Mesenchymal stem cell (in vitro differentiated cells and primary cell): ENCODE data around the gene OXGR1.

Experiments used
- DNase-seq: peaks from one replicate; pipeline ENCODE4 v3.0.0-alpha.2; 2013
- H2AFZ ChIP-seq: one replicate; pipeline ENCODE4 v1.6.1; 2013; ENCODE audit warnings: low read depth, mild to moderate bottlenecking, control low read depth, inconsistent platforms, low read length, moderate library complexity
- H2AK5ac ChIP-seq: 2 replicates; pipeline ENCODE4 v1.6.1; 2013; ENCODE audit warnings: low read length, moderate library complexity, mild to moderate bottlenecking, inconsistent platforms; ENCODE audit not compliant: severe bottlenecking
- H2BK120ac ChIP-seq: one replicate; pipeline ENCODE4 v1.6.1; 2013; ENCODE audit warnings: low read depth, mild to moderate bottlenecking, inconsistent platforms, low read length, moderate library complexity
- H2BK12ac ChIP-seq, 2 experiments: one replicate each; pipeline ENCODE4 v1.6.1; 2013; ENCODE audit warnings: inconsistent platforms in 2 of 2, low read length in 2 of 2, mild to moderate bottlenecking in 2 of 2, moderate library complexity in 2 of 2, control low read depth in 1 of 2
- H2BK15ac ChIP-seq: one replicate; pipeline ENCODE4 v1.6.1; 2013; ENCODE audit warnings: mild to moderate bottlenecking, low read depth, inconsistent platforms; ENCODE audit not compliant: poor library complexity, severe bottlenecking
- H2BK5ac ChIP-seq: 2 replicates; pipeline ENCODE4 v1.6.1; 2013; ENCODE audit warnings: low read depth, mild to moderate bottlenecking, low read length, control low read depth, inconsistent platforms; ENCODE audit not compliant: poor library complexity, severe bottlenecking
- H3K14ac ChIP-seq, 2 experiments: one replicate each; pipeline ENCODE4 v1.6.1; 2013; ENCODE audit warnings: inconsistent platforms in 2 of 2, low read length in 2 of 2, control low read depth in 1 of 2, mild to moderate bottlenecking in 1 of 2, moderate library complexity in 1 of 2
- H3K18ac ChIP-seq, 2 experiments: one replicate each; pipeline ENCODE4 v1.6.1; 2013; ENCODE audit warnings: inconsistent platforms in 2 of 2, low read length in 2 of 2, control low read depth in 1 of 2, low read depth in 1 of 2, mild to moderate bottlenecking in 1 of 2
- H3K23ac ChIP-seq, 2 experiments: one replicate each; pipeline ENCODE4 v1.6.1; 2013; ENCODE audit warnings: inconsistent platforms in 2 of 2, low read length in 2 of 2, mild to moderate bottlenecking in 2 of 2, moderate library complexity in 2 of 2, control low read depth in 1 of 2
- H3K27ac ChIP-seq: 2 replicates; pipeline ENCODE4 v1.5.1; 2013; ENCODE audit warnings: mild to moderate bottlenecking, moderate library complexity, low read length, control low read depth, inconsistent platforms; ENCODE audit not compliant: poor library complexity, severe bottlenecking
- H3K27me3 ChIP-seq, 2 experiments: 2 replicates each; pipeline versions ENCODE4 v1.6.1 to v1.7.0; 2013; ENCODE audit warnings: low read length in 2 of 2, mild to moderate bottlenecking in 2 of 2, moderate library complexity in 2 of 2, control low read depth in 1 of 2, inconsistent platforms in 1 of 2; ENCODE audit not compliant: control insufficient read depth in 1 of 2, insufficient read depth in 1 of 2
- H3K36me3 ChIP-seq, 2 experiments: 2 replicates each; pipeline versions ENCODE4 v1.6.1 to v1.7.0; 2013; ENCODE audit warnings: low read length in 2 of 2, control low read depth in 1 of 2, inconsistent platforms in 1 of 2, low read depth in 1 of 2, mild to moderate bottlenecking in 1 of 2; ENCODE audit not compliant: insufficient read depth in 2 of 2, control insufficient read depth in 1 of 2
- H3K4ac ChIP-seq, 2 experiments: one replicate each; pipeline ENCODE4 v1.6.1; 2013; ENCODE audit warnings: inconsistent platforms in 2 of 2, low read length in 2 of 2, mild to moderate bottlenecking in 2 of 2, moderate library complexity in 2 of 2, control low read depth in 1 of 2, low read depth in 1 of 2
- H3K4me1 ChIP-seq: 2 replicates; pipeline ENCODE4 v1.6.1; 2013; ENCODE audit warnings: low read depth, low read length, control low read depth; ENCODE audit not compliant: control insufficient read depth, insufficient read depth
- H3K4me2 ChIP-seq: 2 replicates; pipeline ENCODE4 v1.6.1; 2013; ENCODE audit warnings: low read length, mild to moderate bottlenecking, inconsistent platforms; ENCODE audit not compliant: poor library complexity, severe bottlenecking
- H3K4me3 ChIP-seq, 2 experiments: 2 replicates each; pipeline versions ENCODE4 v1.5.1 to v1.7.0; 2013; ENCODE audit warnings: low read length in 2 of 2, mild to moderate bottlenecking in 2 of 2, control low read depth in 1 of 2, low read depth in 1 of 2; ENCODE audit not compliant: insufficient read depth in 1 of 2
- H3K79me1 ChIP-seq: replicated peaks from 2 replicates; pipeline ENCODE4 v1.6.1; 2013; ENCODE audit warnings: mild to moderate bottlenecking, control low read depth, low read length, inconsistent platforms; ENCODE audit not compliant: poor library complexity, severe bottlenecking
- H3K9ac ChIP-seq: 2 replicates; pipeline ENCODE4 v1.7.0; 2013; ENCODE audit warnings: mild to moderate bottlenecking, low read length, moderate library complexity
- H3K9me3 ChIP-seq: 2 replicates; pipeline ENCODE4 v1.7.0; 2013; ENCODE audit warnings: mild to moderate bottlenecking, low read length; ENCODE audit not compliant: control insufficient read depth
- H4K8ac ChIP-seq: one replicate; pipeline ENCODE4 v1.6.1; 2013; ENCODE audit warnings: inconsistent platforms, mild to moderate bottlenecking, low read length, moderate library complexity
- H4K91ac ChIP-seq: one replicate; pipeline ENCODE4 v1.6.1; 2013; ENCODE audit warnings: mild to moderate bottlenecking, low read length, inconsistent platforms
- WGBS: methylation state at CpG from one replicate; pipeline ENCODE4 v1.1.7; 2013; ENCODE audit warnings: mixed read lengths; 5-methylcytosine and 5-hydroxymethylcytosine counted together

OXGR1 gene

DNA sequence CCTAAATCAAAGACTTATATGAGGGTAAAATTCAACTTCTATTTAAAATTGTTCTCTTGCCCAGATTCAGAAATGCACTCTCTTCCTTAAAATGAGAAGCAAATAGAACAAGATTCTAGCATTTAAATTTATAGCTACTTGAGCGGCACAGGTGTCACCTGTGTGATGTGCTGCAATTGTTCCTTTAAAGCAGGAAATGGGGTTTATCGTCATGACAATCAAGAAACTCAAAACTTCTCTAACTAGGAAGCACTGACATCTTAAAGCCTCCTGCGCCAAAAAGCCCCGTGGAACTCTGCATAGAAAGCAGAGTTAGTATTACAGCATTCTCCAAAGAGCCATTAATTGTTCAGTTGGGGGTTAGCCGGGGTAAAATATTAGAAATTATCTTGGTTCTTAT lies 2.6 kb upstream of the OXGR1 start:
- Histone ChIP-seq H3K4me3 (no peak overlapping the region), H2BK120ac (no peak overlapping the region), H3K27me3 (peaks cover 28 to 47% of the 10 kb centered on the region in 2 experiments), H3K79me1 (no peaks in the 10 kb centered on the region), H2AK5ac (no peak overlapping the region), H3K4me2 (no peak overlapping the region), H2BK5ac (no peak overlapping the region), H3K14ac (no peak overlapping the region), H3K9me3 (no peaks in the 10 kb centered on the region), H4K91ac (no peak overlapping the region), H2AFZ (no peak overlapping the region), H2BK15ac (no peak overlapping the region), H3K23ac (no peak overlapping the region), H3K27ac (no peak overlapping the region), H3K18ac (no peak overlapping the region), H3K9ac (no peak overlapping the region), H4K8ac (no peak overlapping the region), H3K4ac (no peak overlapping the region), H3K4me1 (peaks cover 5% of the 10 kb centered on the region), H3K36me3 (no peaks in the 10 kb centered on the region), H2BK12ac (no peak overlapping the region)
- no peak for DNase-seq
- WGBS: 87% methylated on average over 5 of the region's 5 CpGs

- H3K9me3 ChIP-seq: no peaks in the 10 kb centered on the region
- no peak overlapping the region for H3K4me2 ChIP-seq
- no peak overlapping the region for H2AK5ac ChIP-seq
- H2BK15ac ChIP-seq: no peak overlapping the region
- H3K27me3 ChIP-seq: peaks cover 28 to 47% of the 10 kb centered on the region in 2 experiments
- WGBS: 64% methylated on average over 3 of the region's 4 CpGs
- no peak overlapping the region for H3K9ac ChIP-seq
- no peak overlapping the region for H3K18ac ChIP-seq
- no peak overlapping the region for H3K23ac ChIP-seq
- H3K4me1 ChIP-seq: peaks cover 5% of the 10 kb centered on the region
- H2BK12ac ChIP-seq: no peak overlapping the region
- no peak overlapping the region for H3K27ac ChIP-seq
- no peak overlapping the region for H3K4me3 ChIP-seq
- no peak overlapping the region for H2BK120ac ChIP-seq
- H3K79me1 ChIP-seq: no peaks in the 10 kb centered on the region
- H3K14ac ChIP-seq: no peak overlapping the region
- no peak overlapping the region for H4K8ac ChIP-seq
- H2AFZ ChIP-seq: no peak overlapping the region
- H4K91ac ChIP-seq: no peak overlapping the region
- no peak overlapping the region for H2BK5ac ChIP-seq
- H3K36me3 ChIP-seq: no peaks in the 10 kb centered on the region
- DNase-seq: no peak
- no peak overlapping the region for H3K4ac ChIP-seq
Measured at GRCh38 chr13:96996107-96996506, 1.8 kb upstream of the OXGR1 start.

DNA sequence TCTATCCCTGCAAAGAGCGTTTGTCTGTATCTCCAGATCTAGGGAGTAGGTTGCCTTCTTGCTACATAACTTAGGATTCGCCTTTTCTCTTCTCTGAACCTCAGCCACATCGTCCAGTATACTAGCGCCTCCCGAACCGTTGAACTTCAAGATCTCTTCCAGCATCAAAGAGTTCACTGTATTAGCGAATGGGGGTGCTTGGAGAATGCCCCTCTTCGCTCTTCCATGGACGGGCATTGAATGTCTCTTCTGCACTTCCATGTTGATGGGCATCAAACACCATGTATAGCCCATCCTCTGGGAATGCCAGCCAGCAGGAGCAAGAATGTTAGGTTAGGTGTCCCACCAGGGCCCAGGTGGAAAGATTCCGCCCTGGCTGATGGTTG lies 575 bp upstream of the OXGR1 start:
- Histone ChIP-seq H3K4ac (no peak overlapping the region), H3K14ac (no peak overlapping the region), H3K4me1 (peaks cover 5% of the 10 kb centered on the region), H3K4me2 (no peak overlapping the region), H2BK15ac (no peak overlapping the region), H2BK120ac (no peak overlapping the region), H3K79me1 (no peaks in the 10 kb centered on the region), H3K27me3 (peaks cover 28 to 47% of the 10 kb centered on the region in 2 experiments), H2BK5ac (no peak overlapping the region), H3K9me3 (no peaks in the 10 kb centered on the region), H2BK12ac (no peak overlapping the region), H3K23ac (no peak overlapping the region), H4K8ac (no peak overlapping the region), H3K9ac (no peak overlapping the region), H3K27ac (no peak overlapping the region), H4K91ac (no peak overlapping the region), H3K18ac (no peak overlapping the region), H2AFZ (no peak overlapping the region), H2AK5ac (no peak overlapping the region), H3K4me3 (no peak overlapping the region), H3K36me3 (no peaks in the 10 kb centered on the region)
- 50% methylated on average over 9 of the region's 10 CpGs for WGBS
- no peak for DNase-seq

DNA sequence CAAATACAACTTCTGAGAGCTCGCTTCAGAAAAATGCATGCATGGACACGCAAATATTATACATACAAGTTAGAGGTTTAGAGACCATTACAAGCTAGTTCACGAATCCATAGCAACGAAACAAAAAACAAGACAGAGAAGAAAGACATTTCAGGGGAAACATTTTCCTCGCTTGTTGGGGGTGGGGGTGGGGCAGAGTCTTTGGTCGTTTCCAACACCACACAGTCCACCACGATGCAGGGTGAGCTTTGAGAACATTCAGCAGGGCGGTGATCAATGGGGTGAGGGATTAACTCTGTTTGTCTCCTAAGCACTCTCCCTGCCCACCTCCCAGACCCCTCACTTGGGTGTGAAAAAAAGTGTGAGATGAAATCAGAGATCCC lies 651 bp downstream of the OXGR1 start:
- H2BK15ac ChIP-seq: no peak overlapping the region
- no peak overlapping the region for H3K23ac ChIP-seq
- no peaks in the 10 kb centered on the region for H3K36me3 ChIP-seq
- 74% methylated on average over 5 of the region's 8 CpGs for WGBS
- no peak overlapping the region for H4K91ac ChIP-seq
- peak; percentile 1 for DNase-seq
- H3K4me2 ChIP-seq: no peak overlapping the region
- peak overlapping the region; percentile 40 for H3K9ac ChIP-seq
- H2AK5ac ChIP-seq: no peak overlapping the region
- H3K79me1 ChIP-seq: no peaks in the 10 kb centered on the region
- no peaks in the 10 kb centered on the region for H3K9me3 ChIP-seq
- H2BK12ac ChIP-seq: no peak overlapping the region
- no peak overlapping the region for H2AFZ ChIP-seq
- H3K4me3 ChIP-seq: peak overlapping the region in 1 of 2 experiments; percentile 75
- no peak overlapping the region for H3K4ac ChIP-seq
- peaks cover 28 to 47% of the 10 kb centered on the region in 2 experiments for H3K27me3 ChIP-seq
- H3K27ac ChIP-seq: no peak overlapping the region
- peaks cover 5% of the 10 kb centered on the region for H3K4me1 ChIP-seq
- H4K8ac ChIP-seq: no peak overlapping the region
- H2BK5ac ChIP-seq: no peak overlapping the region
- no peak overlapping the region for H3K18ac ChIP-seq
- H2BK120ac ChIP-seq: no peak overlapping the region
- H3K14ac ChIP-seq: no peak overlapping the region
